H1 (cell line): Measurements from ENCODE around the gene CPXM2. TPM values are rescaled to one million over a fixed set of nuclear protein-coding genes. Genes with fewer than 3 reads are reported as not detected.

Experiments
- CTCF ChIA-PET: fragments of 300-600 bp; sonication (Branson Sonifier 250); formaldehyde crosslinking; loops from one replicate; lab custom pipeline; 2021; ENCODE audit not compliant: partially characterized antibody; lab: Charles Lee
- POLR2A ChIA-PET: fragments of 300-600 bp; sonication (Branson Sonifier 250); formaldehyde crosslinking; loops from one replicate; lab custom pipeline; 2021; ENCODE audit warnings: inconsistent platforms; ENCODE audit not compliant: partially characterized antibody; lab: Charles Lee
- DNase-seq, 2 experiments: peaks; one replicate each; pipeline versions ENCODE4 v3.0.0 to v3.0.0-alpha.2; 2010 to 2022; ENCODE audit warnings: low spot score in 2 of 2, low read depth in 1 of 2, mixed read lengths in 1 of 2
- FAIRE-seq: peaks from 2 replicates; lab custom pipeline; 2011; peaks lifted over from hg19 to GRCh38; lab: Jason Lieb, UNC
- H2AFZ ChIP-seq: 2 replicates; pipeline ENCODE4 v1.8.1; 2012; ENCODE audit warnings: low read length, inconsistent platforms
- H2AK5ac ChIP-seq: 2 replicates; pipeline ENCODE4 v1.6.1; 2013; ENCODE audit warnings: low read depth, low read length
- H2BK120ac ChIP-seq: replicated peaks from 2 replicates; pipeline ENCODE3; 2013; ENCODE audit warnings: low read depth, low read length, inconsistent platforms
- H2BK12ac ChIP-seq: 2 replicates; pipeline ENCODE4 v1.6.1; 2013; ENCODE audit warnings: low read depth, low read length
- H2BK15ac ChIP-seq: 2 replicates; pipeline ENCODE4 v1.6.1; 2013; ENCODE audit warnings: low read length
- H2BK20ac ChIP-seq: 2 replicates; pipeline ENCODE4 v1.6.1; 2013; ENCODE audit warnings: low read length
- H2BK5ac ChIP-seq: 2 replicates; pipeline ENCODE4 v1.6.1; 2013; ENCODE audit warnings: low read depth, low read length
- H3K14ac ChIP-seq: 2 replicates; pipeline ENCODE4 v1.6.1; 2013; ENCODE audit warnings: inconsistent platforms; ENCODE audit not compliant: insufficient read length
- H3K18ac ChIP-seq: 2 replicates; pipeline ENCODE4 v1.6.1; 2013; ENCODE audit warnings: low read length; ENCODE audit errors: extremely low read depth
- H3K23ac ChIP-seq: 2 replicates; pipeline ENCODE4 v1.6.1; 2013; ENCODE audit warnings: inconsistent platforms; ENCODE audit not compliant: insufficient read length
- H3K23me2 ChIP-seq: 2 replicates; pipeline ENCODE4 v1.6.1; 2013; ENCODE audit warnings: low read depth, low read length
- H3K27ac ChIP-seq: 2 replicates; pipeline ENCODE4 v1.6.1; 2011; ENCODE audit warnings: low read depth, low read length, inconsistent platforms
- H3K27me3 ChIP-seq, 4 experiments: replicated peaks in 1 of 4; 1 replicate in 1 of 4; 2 replicates in 3 of 4; pipeline versions ENCODE4 v1.6.1 to v1.8.1; 2011 to 2013; ENCODE audit warnings: low read length in 3 of 4, mild to moderate bottlenecking in 3 of 4, inconsistent platforms in 2 of 4, mixed read lengths in 2 of 4, moderate library complexity in 1 of 4; ENCODE audit not compliant: control insufficient read depth in 3 of 4, insufficient read depth in 3 of 4; ENCODE audit errors: extremely low read depth in 1 of 4
- H3K36me3 ChIP-seq, 4 experiments: 2 replicates each; pipeline versions ENCODE4 v1.6.1 to v1.8.1; 2011 to 2013; ENCODE audit warnings: mild to moderate bottlenecking in 4 of 4, low read length in 3 of 4, moderate library complexity in 2 of 4, control low read depth in 1 of 4, inconsistent platforms in 1 of 4; ENCODE audit not compliant: insufficient read depth in 4 of 4, control insufficient read depth in 2 of 4
- H3K4ac ChIP-seq: replicated peaks from 2 replicates; pipeline ENCODE3; 2013; ENCODE audit warnings: low read length, low read depth, mixed read lengths, inconsistent platforms; ENCODE audit not compliant: insufficient read length
- H3K4me1 ChIP-seq, 4 experiments: replicated peaks in 1 of 4; 1 replicate in 1 of 4; 2 replicates in 3 of 4; pipeline versions ENCODE4 v1.6.1 to v1.8.1; 2011 to 2013; ENCODE audit warnings: low read length in 3 of 4, inconsistent platforms in 2 of 4, mixed read lengths in 1 of 4; ENCODE audit not compliant: insufficient read depth in 4 of 4, control insufficient read depth in 3 of 4
- H3K4me2 ChIP-seq, 2 experiments: 2 replicates each; pipeline versions ENCODE4 v1.6.1 to v1.8.1; 2011 to 2013; ENCODE audit warnings: low read depth in 2 of 2, low read length in 2 of 2, control low read depth in 1 of 2, inconsistent platforms in 1 of 2, mild to moderate bottlenecking in 1 of 2; ENCODE audit not compliant: insufficient read depth in 1 of 2
- H3K4me3 ChIP-seq, 4 experiments: fragments of 200-600, 300-600 bp in 1 of 4; sonication (generic), shearing (Covaris generic), sonication (Bioruptor Twin) in 1 of 4; 2 replicates each; pipeline versions ENCODE4 v1.5.1 to v1.8.1; 2011 to 2016; ENCODE audit warnings: low read length in 4 of 4, low read depth in 3 of 4, control low read depth in 2 of 4, inconsistent platforms in 2 of 4, mild to moderate bottlenecking in 2 of 4, mixed read lengths in 1 of 4, moderate library complexity in 1 of 4; ENCODE audit not compliant: insufficient read depth in 2 of 4; ENCODE audit errors: extremely low read depth in 1 of 4
- H3K56ac ChIP-seq: replicated peaks from 2 replicates; pipeline ENCODE3; 2013; ENCODE audit warnings: low read depth, mild to moderate bottlenecking, mixed read lengths, low read length, inconsistent platforms; ENCODE audit not compliant: insufficient read length
- H3K79me1 ChIP-seq: 2 replicates; pipeline ENCODE4 v1.6.1; 2013; ENCODE audit warnings: low read depth, low read length, control low read depth
- H3K79me2 ChIP-seq, 2 experiments: 2 replicates each; pipeline versions ENCODE4 v1.6.1 to v1.8.1; 2012 to 2013; ENCODE audit warnings: low read length in 2 of 2, mild to moderate bottlenecking in 2 of 2, inconsistent platforms in 1 of 2; ENCODE audit not compliant: insufficient read depth in 2 of 2, control insufficient read depth in 1 of 2
- H3K9ac ChIP-seq, 4 experiments: replicated peaks in 1 of 4; 1 replicate in 1 of 4; 2 replicates in 3 of 4; pipeline versions ENCODE4 v1.6.1 to v1.8.1; 2011 to 2013; ENCODE audit warnings: low read depth in 3 of 4, low read length in 3 of 4, control low read depth in 2 of 4, mild to moderate bottlenecking in 2 of 4, moderate library complexity in 2 of 4, inconsistent platforms in 1 of 4; ENCODE audit errors: extremely low read depth in 1 of 4
- H3K9me3 ChIP-seq, 2 experiments: 2 replicates each; pipeline versions ENCODE4 v1.6.1 to v1.8.1; 2012 to 2013; ENCODE audit warnings: mild to moderate bottlenecking in 2 of 2, moderate library complexity in 2 of 2, control low read depth in 1 of 2, inconsistent platforms in 1 of 2, low read depth in 1 of 2, low read length in 1 of 2, mixed read lengths in 1 of 2; ENCODE audit not compliant: insufficient read depth in 2 of 2
- H4K20me1 ChIP-seq, 2 experiments: replicated peaks in 1 of 2; 2 replicates each; pipeline versions ENCODE3 to v1.8.1; 2011 to 2013; ENCODE audit warnings: inconsistent platforms in 2 of 2, low read length in 2 of 2, mild to moderate bottlenecking in 1 of 2; ENCODE audit not compliant: insufficient read depth in 2 of 2, control insufficient read depth in 1 of 2
- H4K5ac ChIP-seq: 2 replicates; pipeline ENCODE4 v1.6.1; 2013; ENCODE audit warnings: low read length, low read depth, mixed read lengths, inconsistent platforms; ENCODE audit not compliant: insufficient read length
- H4K8ac ChIP-seq: 2 replicates; pipeline ENCODE4 v1.8.0; 2013; ENCODE audit warnings: mild to moderate bottlenecking, moderate library complexity, low read length, inconsistent platforms; ENCODE audit not compliant: insufficient read depth; ENCODE audit errors: extremely low read depth
- H4K91ac ChIP-seq: replicated peaks from 2 replicates; pipeline ENCODE3; 2013; ENCODE audit warnings: low read length, mixed read lengths, inconsistent platforms; ENCODE audit not compliant: insufficient read length
- CHD1 ChIP-seq: IDR thresholded peaks from 2 replicates; pipeline ENCODE4 v1.6.1; 2012; ENCODE audit warnings: low read depth, low read length, improper control_type of control experiment
- SIX5 ChIP-seq: IDR thresholded peaks from 2 replicates; pipeline ENCODE4 v1.6.1; 2011; ENCODE audit warnings: mild to moderate bottlenecking, low read depth, low read length
- WGBS, 2 experiments: shearing (Covaris generic) in 1 of 2; methylation state at CpG; one replicate each; pipeline versions ENCODE4 v1.1.6 to v1.1.7; 2013 to 2015; ENCODE audit warnings: low lambda C conversion rate in 2 of 2, mixed read lengths in 2 of 2, inconsistent platforms in 1 of 2, low coverage in 1 of 2, missing lambda C conversion rate in 1 of 2; ENCODE audit not compliant: insufficient replicate concordance in 2 of 2, insufficient coverage in 1 of 2, insufficient read length in 1 of 2; ENCODE audit errors: extremely low coverage in 1 of 2, missing lambda C conversion rate in 1 of 2; 5-methylcytosine and 5-hydroxymethylcytosine counted together
- polyA plus RNA-seq, 7 experiments: library from polyadenylated mRNA; depleted of rRNA in 3 of 7; stranded (reverse) in 5 of 7; unstranded in 2 of 7; fragments of >200 nt in 5 of 7; fragments of 200-250 nt in 2 of 7; gene quantifications; 1 replicate in 5 of 7; 2 replicates in 1 of 7; 4 replicates in 1 of 7; pipeline versions ENCODE4 v1.2.1 to v1.2.3, GENCODE V29; 2011 to 2013; ENCODE audit warnings: missing spikeins in 2 of 7, mixed read lengths in 2 of 7
- total RNA-seq: library from RNA; stranded (reverse); fragmentation: NEBNext Ultra II Directional; extraction: Animal tissue kit (Norgen Biotek cat#: 25700); gene quantifications from 2 replicates; pipeline ENCODE4 v1.2.1, GENCODE V29; 2021

CPXM2 gene
- total and polyA plus RNA-seq, 2 of the 8 experiments (the other 6 are each of a cell fraction or from before 2014, with no cell fraction given) = 2.4 to 2.9 TPM

GRCh38 chr10:123746520-123746919 lies 145.1 kb downstream of the CPXM2 start:
- H2BK120ac ChIP-seq = no peak overlapping the region
- H2BK5ac ChIP-seq = no peak overlapping the region
- peaks cover 0 to 10% (median 1%) of the 10 kb centered on the region in 4 experiments; a peak in 4 of 7 replicates for H3K4me1 ChIP-seq
- DNase-seq = no peak
- peaks cover 6 to 11% of the 10 kb centered on the region in 2 experiments for H3K9me3 ChIP-seq
- H4K20me1 ChIP-seq = peaks cover 0 to 2% of the 10 kb centered on the region in 2 experiments
- H2BK15ac ChIP-seq = no peak overlapping the region
- peaks cover 0 to 5% (median 0%) of the 10 kb centered on the region in 4 experiments; a peak in 2 of 8 replicates for H3K36me3 ChIP-seq
- ChIA-PET POLR2A (no interaction called here), CTCF (interaction anchor here (0.5 to 1.9 kb wide), 9 partner anchors 11 to 1889 kb away, joined by 3 to 5 read pairs (median 3); no protein-coding TSS in a partner anchor)
- no peak overlapping the region for H3K4ac ChIP-seq
- no peak for FAIRE-seq
- no peak overlapping the region for H3K27ac ChIP-seq
- peak overlapping the region; percentile 28; the same call in 1 of the 2 replicates for H2BK12ac ChIP-seq
- H3K14ac ChIP-seq = no peak overlapping the region
- H3K4me3 ChIP-seq = no peak overlapping the region
- H2AFZ ChIP-seq = no peak overlapping the region
- H3K79me1 ChIP-seq = no peaks in the 10 kb centered on the region
- no peaks in the 10 kb centered on the region for H3K23me2 ChIP-seq
- 0 out of 2 replicates have a peak overlapping the region, but pooled peaks have one; percentile 23 for H2BK20ac ChIP-seq
- H3K27me3 ChIP-seq = no peaks in the 10 kb centered on the region
- no peaks in the 10 kb centered on the region for H3K79me2 ChIP-seq
- H4K91ac ChIP-seq = peak overlapping the region; percentile 39
- TF ChIP-seq SIX5 (no peak), CHD1 (no peak)
- no peak overlapping the region for H4K8ac ChIP-seq
- WGBS, 2 experiments = 87% methylated on average over 7 of the region's 7 CpGs; no CpG with 5 or more reads in 1 of the 2 experiments
- H3K23ac ChIP-seq = no peak overlapping the region
- H2AK5ac ChIP-seq = no peak overlapping the region
- H3K56ac ChIP-seq = no peak overlapping the region
- H3K18ac ChIP-seq = 0 out of 2 replicates have a peak overlapping the region, but pooled peaks have one; percentile 14
- no peak overlapping the region for H3K4me2 ChIP-seq
- no peak overlapping the region for H4K5ac ChIP-seq
- no peak overlapping the region; a peak in 1 of 7 replicates for H3K9ac ChIP-seq
